ENCODE data around the gene MICAL2. TPM values are rescaled to one million over a fixed set of nuclear protein-coding genes. Genes with fewer than 3 reads are reported as not detected.

The MICAL2 gene
- total RNA-seq, 2 donors from 2014 or later, result 13.1 to 285 TPM

- no peak for TF ChIP-seq POLR2AphosphoS5 (IDR thresholded peaks at IDR 0.05)
- no peak for TF ChIP-seq CTCF (IDR thresholded peaks at IDR 0.05)
- no peak for TF ChIP-seq POLR2A (IDR thresholded peaks at IDR 0.05)
- DNase-seq (ENCODE audit: low spot score), result no peak
- Histone ChIP-seq H3K27ac (no peak overlapping the region), H3K27me3 (replicated peaks; ENCODE audit: insufficient read depth) (no peaks in the 10 kb centered on the region), H3K4me3 (no peak overlapping the region), H3K9me3 (no peaks in the 10 kb centered on the region), H3K36me3 (no peaks in the 10 kb centered on the region), H3K4me1 (replicated peaks) (peaks cover 9% of the 10 kb centered on the region)
- intact Hi-C loops (cut with DNase I), result no loop called here
- 75% methylated on average over 7 of the region's 7 CpGs for WGBS
Measured at GRCh38 chr11:12131943-12132789, 21.8 kb downstream of the MICAL2 start.

DNA sequence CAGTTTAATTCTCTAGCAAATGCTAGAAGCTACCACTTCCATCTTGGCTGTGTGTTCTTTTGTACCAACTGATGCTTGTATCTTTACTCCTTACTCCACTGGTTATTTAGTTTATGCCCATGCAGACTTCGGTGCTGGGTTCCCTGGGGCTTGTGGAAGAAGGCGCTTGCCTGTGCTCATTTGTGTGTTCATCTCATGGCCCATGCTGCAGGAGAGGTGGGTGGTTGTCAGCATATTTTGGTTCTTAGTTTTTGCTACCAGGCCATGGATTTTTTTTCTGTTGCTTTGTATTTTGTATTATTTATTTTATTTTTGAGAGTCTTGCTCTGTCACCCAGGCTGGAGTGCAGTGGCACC lies 22.4 kb downstream of the MICAL2 start:
- TF ChIP-seq POLR2AphosphoS5 (IDR thresholded peaks at IDR 0.05) (no peak), POLR2A (IDR thresholded peaks at IDR 0.05) (no peak), CTCF (IDR thresholded peaks at IDR 0.05) (no peak)
- H3K27me3 ChIP-seq (replicated peaks; ENCODE audit: insufficient read depth), result no peaks in the 10 kb centered on the region
- intact Hi-C loops (cut with DNase I), result no loop called here
- no peaks in the 10 kb centered on the region for H3K9me3 ChIP-seq
- peaks cover 11% of the 10 kb centered on the region for H3K4me1 ChIP-seq (replicated peaks)
- H3K27ac ChIP-seq, result no peak overlapping the region
- 88% methylated on average over 2 of the region's 2 CpGs for WGBS
- no peak overlapping the region for H3K4me3 ChIP-seq
- no peak for DNase-seq (ENCODE audit: low spot score)
- H3K36me3 ChIP-seq, result no peaks in the 10 kb centered on the region

DNA sequence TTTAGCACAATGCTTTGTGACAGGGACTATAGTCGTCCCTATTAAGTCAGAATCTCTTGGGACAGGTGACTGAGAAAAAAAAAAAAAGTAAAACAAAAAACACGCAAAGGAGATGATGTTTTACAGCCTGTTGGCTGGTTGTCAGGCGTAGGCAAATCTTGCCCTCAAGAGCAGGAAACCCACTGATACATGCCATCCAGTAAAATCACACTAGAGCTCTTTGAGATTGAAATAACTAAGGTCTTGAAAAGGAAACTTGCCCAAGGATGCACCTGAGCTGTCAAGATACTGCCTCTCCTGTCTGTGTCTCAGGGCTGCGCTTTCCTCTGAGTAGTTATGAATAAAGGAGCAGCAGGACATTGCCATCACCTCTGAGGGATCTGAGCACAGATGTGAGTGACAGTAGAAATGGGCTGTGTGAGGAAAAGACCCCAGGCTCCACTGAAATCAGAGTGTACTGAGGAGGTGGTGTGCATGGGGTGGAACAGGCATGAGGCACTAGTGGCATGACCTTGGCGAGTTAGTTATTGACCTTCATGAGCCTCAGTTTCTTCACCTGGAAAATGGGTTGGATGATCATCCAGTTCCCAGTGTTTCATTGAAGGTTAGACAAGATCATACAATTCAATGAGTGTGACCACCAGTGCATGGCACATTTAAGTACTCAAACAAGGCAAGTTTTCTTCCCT lies 23.3 kb downstream of the MICAL2 start:
- Histone ChIP-seq H3K4me1 (replicated peaks) (peaks cover 12% of the 10 kb centered on the region), H3K9me3 (no peaks in the 10 kb centered on the region), H3K36me3 (no peaks in the 10 kb centered on the region), H3K4me3 (no peak overlapping the region), H3K27ac (no peak overlapping the region), H3K27me3 (replicated peaks; ENCODE audit: insufficient read depth) (no peaks in the 10 kb centered on the region)
- intact Hi-C loops (cut with DNase I), result no loop called here
- DNase-seq (ENCODE audit: low spot score), result no peak
- WGBS, result 83% methylated on average over 5 of the region's 5 CpGs
- TF ChIP-seq POLR2AphosphoS5 (IDR thresholded peaks at IDR 0.05) (no peak), POLR2A (IDR thresholded peaks at IDR 0.05) (no peak), CTCF (IDR thresholded peaks at IDR 0.05) (no peak)

- WGBS, result 84% methylated on average over 4 of the region's 4 CpGs
- Histone ChIP-seq H3K4me1 (replicated peaks) (peaks cover 12% of the 10 kb centered on the region), H3K27me3 (replicated peaks; ENCODE audit: insufficient read depth) (no peaks in the 10 kb centered on the region)
Measured at GRCh38 chr11:12134236-12134585, 23.8 kb downstream of the MICAL2 start.

More at GRCh38 chr11:12134236-12134585, 23.8 kb downstream of the MICAL2 start:
- no peak for DNase-seq (ENCODE audit: low spot score)
- H3K27ac ChIP-seq, result no peak overlapping the region
- intact Hi-C loops (cut with DNase I), result no loop called here
- no peak overlapping the region for H3K4me3 ChIP-seq
- H3K36me3 ChIP-seq, result no peaks in the 10 kb centered on the region
- H3K9me3 ChIP-seq, result no peaks in the 10 kb centered on the region
- TF ChIP-seq CTCF (IDR thresholded peaks at IDR 0.05), result no peak
- no peak for TF ChIP-seq POLR2A (IDR thresholded peaks at IDR 0.05)
- no peak for TF ChIP-seq POLR2AphosphoS5 (IDR thresholded peaks at IDR 0.05)
